HCT116 (cell line): ENCODE measurements around the gene TRIM37.

Experiments
- ATF3 ChIP-seq: IDR thresholded peaks from 2 replicates; pipeline ENCODE4 v1.6.1; 2012
- CBX3 ChIP-seq: IDR thresholded peaks from 2 replicates; pipeline ENCODE4 v1.6.1; 2012; ENCODE audit warnings: low read depth
- EGR1 ChIP-seq: IDR thresholded peaks from 2 replicates; pipeline ENCODE4 v1.6.1; 2012; ENCODE audit warnings: low read depth
- EZH2phosphoT487 ChIP-seq: fragments of 200-600 bp; IDR thresholded peaks from 2 replicates; pipeline ENCODE4 v1.6.1; 2018; ENCODE audit warnings: antibody characterized with exemption, borderline replicate concordance
- MAX ChIP-seq: IDR thresholded peaks from 2 replicates; pipeline ENCODE4 v1.6.1; 2012
- POLR2A ChIP-seq: IDR thresholded peaks from 2 replicates; pipeline ENCODE4 v1.7.0; 2011; ENCODE audit warnings: borderline replicate concordance; ENCODE audit not compliant: insufficient read depth, insufficient read length; ENCODE audit errors: extremely low read depth
- REST ChIP-seq: IDR thresholded peaks from 2 replicates; pipeline ENCODE4 v1.6.1; 2012; ENCODE audit warnings: low read depth
- SIN3A ChIP-seq: IDR thresholded peaks from 2 replicates; pipeline ENCODE4 v1.6.1; 2012; ENCODE audit warnings: low read depth
- SRF ChIP-seq: IDR thresholded peaks from 2 replicates; pipeline ENCODE4 v1.6.1; 2012; ENCODE audit warnings: low read depth
- YY1 ChIP-seq: IDR thresholded peaks from 2 replicates; pipeline ENCODE4 v1.6.1; 2011; ENCODE audit warnings: low read length, low read depth, moderate library complexity, mild to moderate bottlenecking; ENCODE audit not compliant: insufficient replicate concordance; ENCODE audit errors: extremely low read depth
- ZNF274 ChIP-seq: fragments of 200-500 bp; sonication (Bioruptor generic); IDR thresholded peaks from 2 replicates; pipeline ENCODE4 v1.6.1; 2014; ENCODE audit warnings: mild to moderate bottlenecking, low read depth, low read length, inconsistent platforms
- TF ChIP-seq, protein P1 (sequence below), 3 experiments: fragments of 200-600 bp in 1 of 3; sonication (generic) in 1 of 3; IDR thresholded peaks in 2 of 3; conservative IDR thresholded peaks in 1 of 3; 2 replicates each; pipeline ENCODE4 v1.5.1; 2012 to 2017; ENCODE audit warnings: low read depth in 2 of 3, low read length in 2 of 3, antibody characterized with exemption in 1 of 3, borderline replicate concordance in 1 of 3, control low read depth in 1 of 3, mild to moderate bottlenecking in 1 of 3, mixed read lengths in 1 of 3, mixed run types in 1 of 3, moderate library complexity in 1 of 3; ENCODE audit not compliant: insufficient read depth in 1 of 3

DNA sequence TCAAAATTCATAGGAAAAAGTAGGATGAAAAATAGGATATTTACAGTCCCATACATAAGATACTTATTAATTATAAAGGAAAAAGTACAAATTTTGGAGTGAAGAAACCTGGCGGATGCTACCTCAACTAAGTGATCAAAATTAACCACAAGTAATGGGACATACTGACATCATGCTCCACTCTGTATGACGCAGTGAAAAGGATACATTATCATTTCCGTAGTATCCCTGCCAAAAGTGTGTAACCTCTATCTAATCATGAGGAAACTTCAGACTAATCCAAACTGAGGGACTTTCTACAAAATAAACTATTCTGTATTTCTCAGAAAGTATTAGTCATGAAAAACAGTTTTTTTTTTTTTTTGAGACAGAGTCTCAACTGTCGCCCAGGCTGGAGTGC, 60.5 kb downstream of the TRIM37 start:
- no peak for TF ChIP-seq EGR1
- TF ChIP-seq, protein P1, sequence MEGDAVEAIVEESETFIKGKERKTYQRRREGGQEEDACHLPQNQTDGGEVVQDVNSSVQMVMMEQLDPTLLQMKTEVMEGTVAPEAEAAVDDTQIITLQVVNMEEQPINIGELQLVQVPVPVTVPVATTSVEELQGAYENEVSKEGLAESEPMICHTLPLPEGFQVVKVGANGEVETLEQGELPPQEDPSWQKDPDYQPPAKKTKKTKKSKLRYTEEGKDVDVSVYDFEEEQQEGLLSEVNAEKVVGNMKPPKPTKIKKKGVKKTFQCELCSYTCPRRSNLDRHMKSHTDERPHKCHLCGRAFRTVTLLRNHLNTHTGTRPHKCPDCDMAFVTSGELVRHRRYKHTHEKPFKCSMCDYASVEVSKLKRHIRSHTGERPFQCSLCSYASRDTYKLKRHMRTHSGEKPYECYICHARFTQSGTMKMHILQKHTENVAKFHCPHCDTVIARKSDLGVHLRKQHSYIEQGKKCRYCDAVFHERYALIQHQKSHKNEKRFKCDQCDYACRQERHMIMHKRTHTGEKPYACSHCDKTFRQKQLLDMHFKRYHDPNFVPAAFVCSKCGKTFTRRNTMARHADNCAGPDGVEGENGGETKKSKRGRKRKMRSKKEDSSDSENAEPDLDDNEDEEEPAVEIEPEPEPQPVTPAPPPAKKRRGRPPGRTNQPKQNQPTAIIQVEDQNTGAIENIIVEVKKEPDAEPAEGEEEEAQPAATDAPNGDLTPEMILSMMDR (IDR thresholded peaks at IDR 0.05 in 2 of 3, conservative IDR thresholded peaks at IDR 0.05 in 1 of 3; ENCODE audit: borderline replicate concordance in 1 of 3, insufficient read depth in 1 of 3, low read depth in 2 of 3, low read length in 2 of 3), result no peak
- no peak for TF ChIP-seq CBX3
- no peak for TF ChIP-seq SIN3A
- TF ChIP-seq YY1, result no peak
- TF ChIP-seq SRF, result no peak
- TF ChIP-seq ATF3, result no peak
- no peak for TF ChIP-seq POLR2A
- no peak for TF ChIP-seq EZH2phosphoT487
- no peak for TF ChIP-seq ZNF274
- TF ChIP-seq REST, result no peak
- TF ChIP-seq MAX, result no peak
